OCI-LY3 (cell line): ENCODE results near the gene DRC1.
"Not testable (repeated sequence)": the region's sequence is repeated elsewhere in the genome, so short reads cannot be mapped to it uniquely, and the experiment has no call there.

Experiments
- H2AFZ ChIP-seq: fragments of 200-600, 300-600 bp; shearing (Covaris generic); 2 replicates; pipeline ENCODE4 v1.6.0; 2014; ENCODE audit warnings: antibody characterized with exemption, low read depth, low read length
- H3K27ac ChIP-seq: fragments of 200-600, 300-600 bp; sonication (generic); 2 replicates; pipeline ENCODE4 v1.5.1; 2014; ENCODE audit warnings: mild to moderate bottlenecking, low read length, moderate library complexity, mixed read lengths
- H3K27me3 ChIP-seq: fragments of 200-600, 300-600 bp; sonication (generic); 2 replicates; pipeline ENCODE4 v1.6.1; 2014; ENCODE audit warnings: low read depth, low read length, mixed read lengths
- H3K36me3 ChIP-seq: fragments of 200-600, 300-600 bp; sonication (generic); replicated peaks from 2 replicates; pipeline ENCODE3; 2014; ENCODE audit warnings: low read depth, low read length, mixed read lengths
- H3K4me1 ChIP-seq: fragments of 300-600, 200-600 bp; sonication (generic); 2 replicates; pipeline ENCODE4 v1.6.1; 2014; ENCODE audit warnings: low read length, mixed read lengths
- H3K4me2 ChIP-seq: fragments of 200-600, 300-600 bp; sonication (generic); 2 replicates; pipeline ENCODE4 v1.6.1; 2014; ENCODE audit warnings: low read length, mixed read lengths
- H3K4me3 ChIP-seq: fragments of 300-600, 200-600 bp; sonication (generic); 2 replicates; pipeline ENCODE4 v1.5.1; 2014; ENCODE audit warnings: antibody characterized with exemption, mild to moderate bottlenecking, low read length, moderate library complexity
- H3K79me2 ChIP-seq: fragments of 300-600, 200-600 bp; shearing (Covaris generic); 2 replicates; pipeline ENCODE4 v1.6.1; 2014; ENCODE audit warnings: mild to moderate bottlenecking, low read length, mixed read lengths
- H3K9ac ChIP-seq: fragments of 300-600, 200-600 bp; shearing (Covaris generic); 2 replicates; pipeline ENCODE4 v1.6.0; 2014; ENCODE audit warnings: mild to moderate bottlenecking, low read length, moderate library complexity
- H3K9me3 ChIP-seq: fragments of 200-600, 300-600 bp; shearing (Covaris generic); 2 replicates; pipeline ENCODE4 v1.6.1; 2014; ENCODE audit warnings: low read length, mixed read lengths; ENCODE audit not compliant: insufficient read depth
- H4K20me1 ChIP-seq: fragments of 200-600, 300-600 bp; sonication (generic); 2 replicates; pipeline ENCODE4 v1.6.1; 2016; ENCODE audit warnings: low read length, mixed read lengths; ENCODE audit not compliant: insufficient read depth
- CTCF ChIP-seq: fragments of 200-600, 300-600 bp; sonication (generic); IDR thresholded peaks from 2 replicates; pipeline ENCODE4 v1.5.1; 2014; ENCODE audit warnings: antibody characterized with exemption, low read length, low read depth
- EZH2phosphoT487 ChIP-seq: fragments of 200-600 bp; shearing (Covaris generic); IDR thresholded peaks from 2 replicates; pipeline ENCODE4 v1.6.1; 2018; ENCODE audit warnings: antibody characterized with exemption, mixed run types, low read depth

Gene DRC1

GRCh38 chr2:26401739-26402541 is at the start of gene DRC1:
DRC1 (plus strand) TSS chr2:26401920; CDS start chr2:26401990, 70 bp downstream.
- no peak within 1 kb of the TSS for H2AFZ ChIP-seq

GRCh38 chr2:26352892-26353291 is 48.8 kb upstream of the DRC1 start:
- H3K4me1 ChIP-seq, result peaks cover 9% of the 10 kb centered on the region
- no peak overlapping the region for H3K9ac ChIP-seq
- no peak overlapping the region for H3K27ac ChIP-seq
- no peaks in the 10 kb centered on the region for H3K9me3 ChIP-seq
- H3K36me3 ChIP-seq, result peaks cover 19% of the 10 kb centered on the region
- no peak overlapping the region for H2AFZ ChIP-seq
- H3K4me2 ChIP-seq, result no peak overlapping the region
- peaks cover 65% of the 10 kb centered on the region for H4K20me1 ChIP-seq
- TF ChIP-seq EZH2phosphoT487 (no peak), CTCF (no peak)
- H3K79me2 ChIP-seq, result peaks cover 100% of the 10 kb centered on the region
- no peak overlapping the region for H3K4me3 ChIP-seq
- H3K27me3 ChIP-seq, result no peaks in the 10 kb centered on the region

More at GRCh38 chr2:26401739-26402541, at the start of gene DRC1:
- no peak within 1 kb of the TSS for H3K9ac ChIP-seq
- H3K4me1 ChIP-seq, result no peaks in the 10 kb centered on the region
- H3K4me3 ChIP-seq, result no peak within 1 kb of the TSS
- H3K4me2 ChIP-seq, result no peak within 1 kb of the TSS
- H4K20me1 ChIP-seq, result no peaks in the 10 kb centered on the region
- no peaks in the 10 kb centered on the region for H3K79me2 ChIP-seq
- H3K27ac ChIP-seq, result no peak within 1 kb of the TSS
- H3K9me3 ChIP-seq, result no peaks in the 10 kb centered on the region
- no peaks in the 10 kb centered on the region for H3K27me3 ChIP-seq
- no peaks in the 10 kb centered on the region for H3K36me3 ChIP-seq
- TF ChIP-seq EZH2phosphoT487 (no peak), CTCF (no peak)

- H3K36me3 ChIP-seq, result peaks cover 18% of the 10 kb centered on the region
- H3K4me2 ChIP-seq, H3K4me1 ChIP-seq, H3K9ac ChIP-seq, H2AFZ ChIP-seq, H3K27me3 ChIP-seq, H3K9me3 ChIP-seq, H3K4me3 ChIP-seq, H3K27ac ChIP-seq: not testable (repeated sequence)
- H3K79me2 ChIP-seq, result peaks cover 100% of the 10 kb centered on the region
- peaks cover 66% of the 10 kb centered on the region for H4K20me1 ChIP-seq
Measured at GRCh38 chr2:26354469-26354868, 47.3 kb upstream of the DRC1 start.

GRCh38 chr2:26355038-26355995 is 46.4 kb upstream of the DRC1 start:
- H3K27me3 ChIP-seq, result no peaks in the 10 kb centered on the region
- H3K36me3 ChIP-seq, result peaks cover 22% of the 10 kb centered on the region
- no peak overlapping the region for H3K9ac ChIP-seq
- peaks cover 3% of the 10 kb centered on the region; the same call in 1 of the 2 replicates for H3K4me1 ChIP-seq
- H3K4me2 ChIP-seq, result no peak overlapping the region
- H4K20me1 ChIP-seq, result peaks cover 74% of the 10 kb centered on the region
- H3K79me2 ChIP-seq, result peaks cover 100% of the 10 kb centered on the region
- no peak overlapping the region for H3K27ac ChIP-seq
- no peak overlapping the region for H3K4me3 ChIP-seq
- no peaks in the 10 kb centered on the region for H3K9me3 ChIP-seq
- no peak overlapping the region for H2AFZ ChIP-seq
- no peak for TF ChIP-seq CTCF
